ENCODE data around the gene PRKCZ. TPM values are rescaled to one million over a fixed set of nuclear protein-coding genes. Genes with fewer than 3 reads are reported as not detected.

Gene PRKCZ
- total RNA-seq, 1 donor from 2014 or later, result 32.6 TPM

- Mint-ChIP-seq H3K4me1 (ENCODE audit: low read depth, unreplicated experiment) (peaks cover 38% of the 10 kb centered on the region), H3K27me3 (ENCODE audit: low read depth, unreplicated experiment) (no peaks in the 10 kb centered on the region), H3K36me3 (ENCODE audit: low read depth, unreplicated experiment) (peaks cover 8% of the 10 kb centered on the region), H3K4me3 (ENCODE audit: unreplicated experiment) (peak overlapping the region; percentile 69), H3K9me3 (ENCODE audit: unreplicated experiment) (no peaks in the 10 kb centered on the region), H3K27ac (ENCODE audit: unreplicated experiment) (peak overlapping the region; percentile 58)
- Histone ChIP-seq H3K27me3 (ENCODE audit: insufficient read depth, low read length) (no peaks in the 10 kb centered on the region), H4K20me1 (ENCODE audit: insufficient read depth, low read length) (peaks cover 100% of the 10 kb centered on the region), H3K4me2 (ENCODE audit: low read length) (peak overlapping the region; percentile 95), H3K36me3 (ENCODE audit: insufficient read depth, low read length) (no peaks in the 10 kb centered on the region), H3K9me3 (ENCODE audit: insufficient read depth, low read depth, low read length) (no peaks in the 10 kb centered on the region), H2AFZ (ENCODE audit: low read depth, low read length) (no peak overlapping the region), H3K79me2 (ENCODE audit: insufficient read depth, low read length) (peaks cover 100% of the 10 kb centered on the region), H3K4me1 (ENCODE audit: insufficient read depth, low read length) (peaks cover 63% of the 10 kb centered on the region), H3K4me3 (ENCODE audit: insufficient read depth, low read depth, low read length) (no peak overlapping the region), H3K9ac (ENCODE audit: low read length) (peak overlapping the region; percentile 47), H3K27ac (ENCODE audit: low read depth, low read length) (peak overlapping the region; percentile 37)
- DNase-seq (ENCODE audit: low read depth) (no peak), FAIRE-seq (no peak)
- no peak for TF ChIP-seq EZH2 (IDR thresholded peaks at IDR 0.05; ENCODE audit: insufficient read depth, low read length)
- TF ChIP-seq CTCF (IDR thresholded peaks at IDR 0.05; ENCODE audit: insufficient read depth, low read depth, low read length), result no peak
These were observed 184.5 kb downstream of the PRKCZ start for GRCh38 chr1:2234762-2235113.

Other genes starting within 250 kb of the PRKCZ start
- gene GNB1, start 159.3 kb upstream of the PRKCZ start, total RNA-seq, result 583 and 602 TPM in 2 replicates
- gene CALML6, start 135.2 kb upstream of the PRKCZ start, total RNA-seq, result 0.91 and 1.4 TPM in 2 replicates
- gene TMEM52, start 131.1 kb upstream of the PRKCZ start, total RNA-seq, result 0.84 and 1.4 TPM in 2 replicates
- not detected in 2 replicates for gene CFAP74, start 46.6 kb upstream of the PRKCZ start, total RNA-seq
- gene GABRD, start 31.1 kb upstream of the PRKCZ start, total RNA-seq, result not detected in 2 replicates
- 114 and 124 TPM in 2 replicates for gene FAAP20, start 144.4 kb downstream of the PRKCZ start, total RNA-seq
- 63.4 and 66.2 TPM in 2 replicates for gene SKI, start 177.9 kb downstream of the PRKCZ start, total RNA-seq

All from astrocyte (in vitro differentiated cells and primary cell).